Body of pancreas (tissue), 4 donors: ENCODE data around the gene RNF223. TPM values are rescaled to one million over a fixed set of nuclear protein-coding genes. Genes with fewer than 3 reads are reported as not detected.
A peak's percentile ranks its signal among the peaks of the same experiment; 100 is the strongest.

Source experiments
- ATAC-seq: fragments of 150-250 bp; one replicate; pipeline ENCODE4 v1.9.1; 2016
- DNase-seq, 4 donors: peaks; one replicate each; pipeline ENCODE4 v3.0.0-alpha.2; 2019
- H3K27ac ChIP-seq, 4 donors: fragments of 200-600 bp; sonication (generic); 1 replicate in 3 of 4; 2 replicates in 1 of 4; pipeline versions ENCODE4 v1.5.1 to v1.6.1; 2016 to 2019; ENCODE audit warnings: mild to moderate bottlenecking in 1 of 4, mixed read lengths in 1 of 4, moderate library complexity in 1 of 4
- H3K27me3 ChIP-seq, 2 donors: fragments of 200-600 bp; sonication (generic); one replicate each; pipeline ENCODE4 v1.6.0; 2016; ENCODE audit warnings: mild to moderate bottlenecking in 1 of 2
- H3K36me3 ChIP-seq, 2 donors: fragments of 200-600 bp; sonication (generic); replicated peaks in 1 of 2; 2 replicates each; pipeline ENCODE4 v1.5.1; 2016; ENCODE audit warnings: low read depth in 2 of 2; ENCODE audit not compliant: insufficient read depth in 1 of 2
- H3K4me1 ChIP-seq: fragments of 200-600 bp; sonication (generic); one replicate; pipeline ENCODE4 v1.6.0; 2016
- H3K4me3 ChIP-seq, 2 donors: fragments of 200-600 bp; sonication (generic); 1 replicate in 1 of 2; 2 replicates in 1 of 2; pipeline ENCODE4 v1.5.1; 2016 to 2019
- H3K9me3 ChIP-seq, 3 donors: fragments of 200-600 bp; sonication (generic); 1 replicate in 2 of 3; 2 replicates in 1 of 3; pipeline ENCODE4 v1.5.1; 2016
- POLR2A ChIP-seq, 3 donors: fragments of 450-650 bp; IDR thresholded peaks; one replicate each; pipeline ENCODE4 v1.6.1; 2016; ENCODE audit warnings: antibody characterized with exemption in 3 of 3, mild to moderate bottlenecking in 2 of 3
- WGBS, 2 donors: methylation state at CpG; one replicate each; pipeline ENCODE4 v1.1.5; 2017; 5-methylcytosine and 5-hydroxymethylcytosine counted together
- intact Hi-C: fragments of 100-400 bp; cut with DNase I; formaldehyde crosslinking; loops from one replicate; pipeline ENCODE4 v1.15.1; 2023
- total RNA-seq, 2 donors: library from RNA; depleted of rRNA; stranded (reverse); fragments of >200 nt; gene quantifications; one replicate each; pipeline ENCODE4 v1.1.0, GENCODE V29; 2016
- TF ChIP-seq, protein P1 (sequence below), 7 experiments: fragments of 450-650 bp in 4 of 7; fragments of 200-600 bp in 3 of 7; sonication (generic) in 3 of 7; IDR thresholded peaks; one replicate each; pipeline ENCODE4 v1.5.1; 2016 to 2019; ENCODE audit warnings: antibody characterized with exemption in 7 of 7

Gene RNF223
- total RNA-seq, 2 donors from 2014 or later, result 0.26 TPM; not detected in 1

- WGBS, 2 donors, result 54 to 71% methylated on average over 6 to 14 of the region's 21 CpGs
Measured at GRCh38 chr1:1075148-1075935, 1.2 kb upstream of the RNF223 start.

DNA sequence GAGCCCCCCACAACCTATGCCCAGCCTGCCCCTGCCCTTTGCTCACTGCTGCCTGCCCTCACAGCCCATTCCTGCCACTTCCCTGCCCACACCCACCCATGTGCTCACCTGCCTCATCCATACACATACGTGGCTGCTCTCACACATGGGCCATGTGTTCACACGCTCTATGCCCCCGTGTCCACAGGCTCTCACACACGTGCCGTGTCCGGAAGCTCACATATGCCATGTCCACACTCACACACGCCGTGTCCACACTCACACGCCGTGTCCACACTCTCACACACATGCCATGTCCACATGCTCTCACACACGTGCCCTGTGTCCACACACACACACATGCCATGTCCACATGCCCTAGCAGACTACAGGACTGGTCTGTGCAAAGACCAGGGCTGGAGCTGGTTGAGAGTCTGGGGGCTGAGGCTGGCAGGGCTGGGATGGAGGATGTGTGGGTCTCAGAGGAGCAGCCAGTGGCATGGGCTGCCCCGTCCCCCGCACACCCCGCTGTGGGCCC is 583 bp upstream of the RNF223 start:
- DNase-seq (no peak), ATAC-seq (no peak)
- intact Hi-C loops, result no loop called here
- Histone ChIP-seq H3K27me3 (no peaks in the 10 kb centered on the region), H3K4me1 (peaks cover 17% of the 10 kb centered on the region), H3K9me3 (no peaks in the 10 kb centered on the region), H3K27ac (no peak overlapping the region), H3K36me3 (no peaks in the 10 kb centered on the region), H3K4me3 (no peak overlapping the region)
- WGBS, 2 donors, result 76 to 81% methylated on average over 11 to 14 of the region's 14 CpGs
- no peak for TF ChIP-seq POLR2A (IDR thresholded peaks at IDR 0.05)
- TF ChIP-seq, protein P1, sequence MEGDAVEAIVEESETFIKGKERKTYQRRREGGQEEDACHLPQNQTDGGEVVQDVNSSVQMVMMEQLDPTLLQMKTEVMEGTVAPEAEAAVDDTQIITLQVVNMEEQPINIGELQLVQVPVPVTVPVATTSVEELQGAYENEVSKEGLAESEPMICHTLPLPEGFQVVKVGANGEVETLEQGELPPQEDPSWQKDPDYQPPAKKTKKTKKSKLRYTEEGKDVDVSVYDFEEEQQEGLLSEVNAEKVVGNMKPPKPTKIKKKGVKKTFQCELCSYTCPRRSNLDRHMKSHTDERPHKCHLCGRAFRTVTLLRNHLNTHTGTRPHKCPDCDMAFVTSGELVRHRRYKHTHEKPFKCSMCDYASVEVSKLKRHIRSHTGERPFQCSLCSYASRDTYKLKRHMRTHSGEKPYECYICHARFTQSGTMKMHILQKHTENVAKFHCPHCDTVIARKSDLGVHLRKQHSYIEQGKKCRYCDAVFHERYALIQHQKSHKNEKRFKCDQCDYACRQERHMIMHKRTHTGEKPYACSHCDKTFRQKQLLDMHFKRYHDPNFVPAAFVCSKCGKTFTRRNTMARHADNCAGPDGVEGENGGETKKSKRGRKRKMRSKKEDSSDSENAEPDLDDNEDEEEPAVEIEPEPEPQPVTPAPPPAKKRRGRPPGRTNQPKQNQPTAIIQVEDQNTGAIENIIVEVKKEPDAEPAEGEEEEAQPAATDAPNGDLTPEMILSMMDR (IDR thresholded peaks at IDR 0.05), result no peak

More at GRCh38 chr1:1075148-1075935, 1.2 kb upstream of the RNF223 start:
- Histone ChIP-seq H3K4me1 (peaks cover 21% of the 10 kb centered on the region), H3K27ac (no peak overlapping the region), H3K9me3 (no peaks in the 10 kb centered on the region), H3K27me3 (no peaks in the 10 kb centered on the region), H3K36me3 (no peaks in the 10 kb centered on the region), H3K4me3 (no peak overlapping the region)
- intact Hi-C loops, result no loop called here
- TF ChIP-seq, protein P1 (IDR thresholded peaks at IDR 0.05), result no peak
- TF ChIP-seq POLR2A (IDR thresholded peaks at IDR 0.05), result no peak
- DNase-seq (no peak), ATAC-seq (no peak)

- H3K4me3 ChIP-seq, result no peak overlapping the region
- no peaks in the 10 kb centered on the region for H3K9me3 ChIP-seq
- TF ChIP-seq, protein P1 (IDR thresholded peaks at IDR 0.05), result no peak
- no peak for TF ChIP-seq POLR2A (IDR thresholded peaks at IDR 0.05)
- no peaks in the 10 kb centered on the region for H3K36me3 ChIP-seq
- H3K4me1 ChIP-seq, result peaks cover 21% of the 10 kb centered on the region
- DNase-seq, result no peak
- H3K27me3 ChIP-seq, result no peaks in the 10 kb centered on the region
- intact Hi-C loops, result no loop called here
- peak overlapping the region in 2 of 4 donors; percentile 21 to 62 for H3K27ac ChIP-seq
- ATAC-seq, result no peak
- 67 to 70% methylated on average over 8 to 28 of the region's 28 CpGs for WGBS, 2 donors
Measured at GRCh38 chr1:1072849-1073742, 1.0 kb downstream of the RNF223 start.

DNA sequence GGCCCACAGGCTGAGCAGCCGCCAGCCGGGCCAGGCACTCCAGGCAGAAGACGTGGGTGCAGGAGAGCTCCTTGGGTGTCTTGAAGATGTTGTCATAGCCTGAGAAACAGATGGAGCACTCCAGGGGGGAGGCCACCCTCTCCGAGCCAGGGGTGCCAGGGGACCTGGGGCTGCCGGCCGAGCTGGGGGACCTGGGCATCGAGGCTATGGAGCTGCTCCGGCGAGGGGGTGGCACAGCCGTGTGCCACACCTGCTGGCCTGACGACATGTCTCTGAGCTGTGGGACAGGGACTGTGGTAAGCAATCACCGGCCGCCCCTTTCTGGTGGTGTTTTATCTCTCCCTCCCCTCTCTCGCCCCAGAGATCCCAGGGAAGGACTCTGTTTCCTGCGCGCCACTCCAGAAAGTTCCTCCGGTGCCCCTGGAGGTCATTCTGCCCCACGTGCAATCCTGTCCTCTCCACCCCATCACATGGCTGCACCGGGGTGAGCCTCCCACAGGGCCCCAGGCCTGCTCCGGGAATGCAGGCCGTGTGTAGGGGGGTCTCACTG is 1.7 kb downstream of the RNF223 start:
- Histone ChIP-seq H3K27me3 (no peaks in the 10 kb centered on the region), H3K36me3 (no peaks in the 10 kb centered on the region), H3K4me3 (no peak overlapping the region), H3K9me3 (no peaks in the 10 kb centered on the region), H3K4me1 (peaks cover 24% of the 10 kb centered on the region), H3K27ac (no peak overlapping the region)
- WGBS, 2 donors, result 67 to 70% methylated on average over 9 to 20 of the region's 21 CpGs
- no peak for DNase-seq
- no peak for ATAC-seq
- TF ChIP-seq POLR2A (IDR thresholded peaks at IDR 0.05), result no peak
- TF ChIP-seq, protein P1 (IDR thresholded peaks at IDR 0.05), result no peak
- intact Hi-C loops, result no loop called here
